Activated CD8-positive, alpha-beta T cell treated with anti-CD3 and anti-CD28 coated beads, Interleukin-2, amount 10 ng/mL, durations not matched to agents 7 days and 5 days (primary cell): Measurements from ENCODE around the gene SPDYE6. TPM values are rescaled to one million over a fixed set of nuclear protein-coding genes. Genes with fewer than 3 reads are reported as not detected.
"Not testable (repeated sequence)": the region's sequence is repeated elsewhere in the genome, so short reads cannot be mapped to it uniquely, and the experiment has no call there.

Experiments used
- ATAC-seq: fragments of 150-1000 bp; cut with Tn5 transposase; one replicate; pipeline ENCODE4 v1.10.0; 2021; ENCODE audit warnings: moderate library complexity
- CTCF ChIA-PET: fragments of 350-600 bp; sonication (Branson Sonifier 250); formaldehyde crosslinking; loops from one replicate; lab custom pipeline; 2021; ENCODE audit warnings: antibody characterized with exemption; lab: Charles Lee
- POLR2A ChIA-PET: fragments of 350-600 bp; sonication (Branson Sonifier 250); formaldehyde crosslinking; loops from one replicate; lab custom pipeline; 2021; ENCODE audit warnings: antibody characterized with exemption; lab: Charles Lee
- DNase-seq: peaks from one replicate; pipeline ENCODE4 v3.0.0-alpha.2; 2020
- H3K27ac Mint-ChIP-seq: one replicate; pipeline ENCODE4 v1.8.0; 2021; ENCODE audit warnings: mild to moderate bottlenecking, mixed read lengths
- H3K27me3 Mint-ChIP-seq: one replicate; pipeline ENCODE4 v1.8.0; 2021; ENCODE audit warnings: low read depth, mixed read lengths
- H3K36me3 Mint-ChIP-seq: one replicate; pipeline ENCODE4 v1.8.0; 2021; ENCODE audit warnings: low read depth, mixed read lengths
- H3K4me1 Mint-ChIP-seq: one replicate; pipeline ENCODE4 v1.8.0; 2021; ENCODE audit warnings: low read depth, mixed read lengths
- H3K4me3 Mint-ChIP-seq: one replicate; pipeline ENCODE4 v1.8.0; 2021; ENCODE audit warnings: mild to moderate bottlenecking, mixed read lengths
- H3K9me3 Mint-ChIP-seq: one replicate; pipeline ENCODE4 v1.8.0; 2022; ENCODE audit warnings: mixed read lengths; ENCODE audit not compliant: insufficient read depth
- total RNA-seq, 2 experiments: library from RNA; stranded (reverse); gene quantifications; one replicate each; pipeline ENCODE4 v1.2.3, GENCODE V29; 2021

The SPDYE6 gene
- total RNA-seq, 2 experiments from 2014 or later: not detected

DNA sequence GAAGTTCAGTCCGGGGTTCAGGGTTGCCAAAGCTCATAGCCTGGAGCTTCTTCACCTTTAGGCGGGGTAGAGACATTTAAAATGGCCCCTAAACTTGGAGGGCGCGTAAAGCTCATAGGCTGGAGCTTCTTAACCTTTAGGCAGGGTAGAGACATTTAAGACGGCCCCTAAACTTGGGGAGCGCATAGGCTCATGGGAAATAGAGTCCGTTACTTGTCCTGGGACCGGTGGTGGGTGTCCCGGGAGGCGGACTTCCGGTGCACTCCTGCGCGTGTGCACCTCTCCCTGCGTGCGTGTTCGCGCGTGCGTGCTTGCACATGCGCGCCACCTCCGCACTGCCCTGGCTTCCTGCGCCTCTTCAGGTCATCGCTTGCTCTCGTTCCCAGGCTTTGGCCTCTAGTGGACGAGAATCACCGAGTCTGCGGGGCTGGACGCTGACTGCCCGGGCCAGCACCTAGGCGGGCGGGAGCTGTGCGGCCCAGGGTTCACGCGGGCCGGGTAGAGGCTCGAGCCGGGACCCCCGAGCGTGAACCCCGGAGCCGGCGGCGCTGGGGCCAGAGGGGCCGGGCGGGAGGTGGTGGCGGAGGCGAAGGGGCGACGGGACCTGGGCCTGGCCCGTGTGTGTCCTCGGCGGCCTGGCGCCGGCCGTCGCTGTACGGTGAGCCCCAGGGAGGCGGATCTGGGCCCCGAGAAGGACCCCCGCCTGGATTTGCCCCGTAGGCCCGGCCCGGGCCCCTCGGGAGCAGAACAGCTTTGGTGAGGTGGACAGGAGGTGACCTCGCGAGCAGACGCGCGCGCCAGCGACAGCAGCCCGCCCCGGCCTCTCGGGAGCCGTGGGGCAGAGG lies 7.5 kb upstream of the SPDYE6 start:
- CTCF ChIA-PET: interaction anchor here (1.0 to 1.2 kb wide), 2 partner anchors 16 to 28 kb away, joined by 3 to 4 read pairs; no protein-coding TSS in a partner anchor

DNA sequence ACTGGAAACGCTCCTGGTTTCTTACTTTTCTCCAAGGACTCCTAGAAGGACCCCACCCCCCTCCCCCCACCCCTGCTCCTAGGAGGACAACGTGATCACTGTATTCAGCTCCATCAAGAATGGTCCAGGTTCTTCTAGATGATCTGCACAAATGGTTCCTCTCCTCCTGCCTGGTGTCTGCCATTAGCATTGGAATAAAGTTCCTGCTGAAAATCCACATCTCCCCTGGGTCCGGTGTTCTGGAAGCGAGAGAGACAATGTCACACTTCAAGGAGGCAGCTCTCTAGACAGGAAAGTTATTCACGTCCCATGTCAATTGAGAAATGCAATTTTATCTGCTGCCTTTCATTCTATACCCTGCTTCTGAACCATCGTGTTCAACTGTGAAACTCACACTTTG lies 9.3 kb downstream of the SPDYE6 start:
- H3K27ac Mint-ChIP-seq, POLR2A ChIA-PET, ATAC-seq, CTCF ChIA-PET, H3K4me1 Mint-ChIP-seq, H3K27me3 Mint-ChIP-seq, H3K4me3 Mint-ChIP-seq, H3K9me3 Mint-ChIP-seq, DNase-seq, H3K36me3 Mint-ChIP-seq: not testable (repeated sequence)

More for the DNA sequence above, 7.5 kb upstream of the SPDYE6 start:
- H3K4me1 Mint-ChIP-seq: peaks cover 13% of the 10 kb centered on the region
- not testable (repeated sequence) for H3K27me3 Mint-ChIP-seq, H3K9me3 Mint-ChIP-seq
- peak overlapping the region; percentile 86 for H3K4me3 Mint-ChIP-seq
- peaks cover 16% of the 10 kb centered on the region for H3K36me3 Mint-ChIP-seq
- peak overlapping the region; percentile 90 for H3K27ac Mint-ChIP-seq
- POLR2A ChIA-PET: interaction anchor here (0.5 to 0.6 kb wide), 2 partner anchors 26 to 77 kb away, joined by 3 read pairs; partner anchors contain the start of gene SH2B2
- ATAC-seq (peak; percentile 99), DNase-seq (peak; percentile 97)

DNA sequence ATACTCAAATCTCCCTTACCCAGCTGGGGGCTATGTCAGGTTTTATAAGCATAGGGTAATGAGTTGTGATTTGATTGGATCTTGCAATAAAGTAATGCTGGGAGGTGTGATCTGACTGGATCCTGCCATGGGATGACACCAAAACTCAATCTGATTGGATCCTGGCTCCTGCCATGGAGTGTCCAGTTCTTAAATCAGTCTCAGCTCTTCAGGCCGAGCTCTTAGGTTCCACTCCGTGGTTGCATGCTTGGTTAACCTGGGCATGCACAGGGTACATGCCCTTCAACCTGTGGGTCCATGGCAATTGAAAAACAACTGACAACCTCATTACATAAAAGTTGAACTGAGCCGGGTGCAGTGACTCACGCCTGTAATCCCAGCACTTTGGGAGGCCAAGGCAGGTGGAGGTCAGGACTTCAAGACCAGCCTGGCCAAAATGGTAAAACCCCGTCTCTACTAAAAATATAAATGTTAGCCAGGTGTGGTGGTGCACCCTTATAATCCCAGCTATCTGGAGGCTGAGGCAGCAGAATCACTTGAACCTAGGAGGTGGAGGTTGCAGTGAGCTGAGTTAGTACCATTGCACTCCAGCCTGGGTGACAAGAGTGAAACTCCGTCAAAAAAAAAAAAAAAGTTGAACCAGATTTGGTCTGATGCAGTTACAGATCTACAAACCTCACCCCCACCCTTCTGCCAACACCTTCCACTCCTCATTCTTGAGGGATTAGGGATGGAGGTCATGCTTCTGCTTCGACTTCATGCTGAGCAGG lies 15.5 kb downstream of the SPDYE6 start:
- H3K27me3 Mint-ChIP-seq, ATAC-seq, H3K4me1 Mint-ChIP-seq, DNase-seq, H3K36me3 Mint-ChIP-seq, H3K4me3 Mint-ChIP-seq, CTCF ChIA-PET, H3K27ac Mint-ChIP-seq, H3K9me3 Mint-ChIP-seq, POLR2A ChIA-PET: not testable (repeated sequence)

DNA sequence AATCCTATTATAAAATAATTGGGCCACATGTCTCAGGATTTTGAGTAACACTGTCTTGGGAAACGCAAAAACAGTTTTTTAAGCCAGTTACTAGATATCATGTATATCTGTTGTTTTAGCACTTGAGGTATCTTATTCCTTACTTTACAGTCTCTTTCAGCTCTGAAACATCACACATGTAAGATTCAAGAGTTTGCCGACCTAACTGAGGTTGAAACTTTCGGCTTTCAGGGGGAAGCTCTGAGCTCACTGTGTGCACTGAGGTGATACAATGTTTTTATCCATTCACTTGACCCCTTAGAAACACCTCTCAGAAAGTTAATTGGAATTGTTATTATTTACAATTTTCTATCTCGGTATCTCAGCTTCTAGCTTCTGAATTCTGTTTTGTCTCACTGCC lies 18.8 kb downstream of the SPDYE6 start:
- ATAC-seq, POLR2A ChIA-PET, CTCF ChIA-PET, DNase-seq, H3K4me3 Mint-ChIP-seq, H3K27ac Mint-ChIP-seq, H3K36me3 Mint-ChIP-seq, H3K4me1 Mint-ChIP-seq, H3K27me3 Mint-ChIP-seq, H3K9me3 Mint-ChIP-seq: not testable (repeated sequence)

DNA sequence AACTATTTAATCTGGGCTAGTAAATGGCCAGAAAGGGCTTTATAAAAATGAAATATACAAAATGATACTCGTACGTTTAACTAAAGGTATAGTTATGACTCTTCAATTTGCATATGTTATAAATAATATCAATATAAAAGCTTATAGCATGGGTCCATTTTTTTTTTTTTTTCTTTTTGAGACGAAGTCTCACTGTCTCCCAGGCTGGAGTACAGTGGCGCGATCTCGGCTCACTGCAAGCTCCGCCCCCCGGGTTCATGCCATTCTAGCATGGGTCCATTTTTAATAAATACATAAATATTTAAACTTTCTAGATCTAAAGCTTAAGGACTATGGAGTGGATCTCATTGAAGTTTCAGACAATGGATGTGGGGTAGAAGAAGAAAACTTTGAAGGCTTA lies 19.2 kb downstream of the SPDYE6 start:
- ATAC-seq, H3K4me1 Mint-ChIP-seq, H3K27ac Mint-ChIP-seq, H3K27me3 Mint-ChIP-seq, H3K36me3 Mint-ChIP-seq, CTCF ChIA-PET, DNase-seq, H3K4me3 Mint-ChIP-seq, POLR2A ChIA-PET, H3K9me3 Mint-ChIP-seq: not testable (repeated sequence)

DNA sequence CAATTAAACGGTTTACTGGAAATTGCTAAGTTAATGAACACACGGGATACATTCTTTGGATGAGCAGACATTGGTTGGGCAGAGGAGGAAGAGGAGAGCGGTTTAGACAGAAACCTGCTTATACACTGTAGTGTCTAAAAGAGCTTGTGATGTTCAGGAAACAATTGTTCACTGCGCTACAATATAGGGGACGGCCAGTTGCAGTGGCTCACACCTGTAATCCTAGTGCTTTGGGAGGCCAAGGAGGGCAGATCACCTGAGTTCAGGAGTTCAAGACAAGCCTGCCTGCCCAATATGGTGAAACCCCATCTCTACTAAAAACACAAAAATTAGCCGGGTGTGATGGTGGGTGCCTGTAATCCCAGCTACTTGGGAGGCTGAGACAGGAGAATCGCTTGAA lies 20.7 kb downstream of the SPDYE6 start:
- not testable (repeated sequence) for H3K9me3 Mint-ChIP-seq, H3K4me3 Mint-ChIP-seq, DNase-seq

DNA sequence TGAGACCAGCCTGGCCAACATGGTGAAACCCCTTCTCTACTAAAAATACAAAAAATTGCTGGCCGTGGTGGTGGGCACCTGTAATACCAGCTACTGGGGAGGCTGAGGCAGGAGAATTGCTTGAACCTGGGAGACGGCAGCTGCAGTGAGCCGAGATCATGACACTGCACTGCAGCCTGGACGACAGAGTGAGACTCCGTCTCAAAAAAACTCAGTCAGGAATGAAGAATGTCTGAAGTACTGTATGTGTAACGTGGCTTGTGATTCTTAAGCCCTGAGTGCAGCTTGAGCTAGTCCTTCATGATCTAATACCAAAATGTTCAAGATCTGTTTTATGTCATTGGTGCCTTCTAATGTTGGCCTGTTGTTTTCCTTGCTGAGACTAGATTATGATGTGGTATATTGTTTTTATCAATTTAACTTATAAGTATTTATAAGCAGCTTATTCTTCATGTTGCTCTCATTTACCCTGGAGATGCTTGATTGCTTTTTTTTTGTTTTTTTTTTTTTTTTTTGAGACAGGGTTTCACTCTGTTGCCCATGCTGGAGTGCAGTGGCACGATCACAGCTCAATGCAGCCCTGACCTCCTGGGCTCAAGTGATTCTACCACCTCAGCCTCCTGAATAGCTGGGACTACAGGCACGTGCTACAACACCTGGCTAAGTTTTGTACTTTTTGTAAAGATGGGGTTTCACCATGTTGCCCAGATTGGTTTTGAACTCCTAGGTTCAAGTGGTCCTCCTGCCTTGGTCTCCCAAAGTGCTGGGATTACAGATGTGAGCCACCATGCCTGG lies 25.4 kb downstream of the SPDYE6 start:
- H3K4me1 Mint-ChIP-seq, CTCF ChIA-PET, POLR2A ChIA-PET, H3K27me3 Mint-ChIP-seq, H3K9me3 Mint-ChIP-seq, H3K36me3 Mint-ChIP-seq, H3K27ac Mint-ChIP-seq, ATAC-seq, DNase-seq, H3K4me3 Mint-ChIP-seq: not testable (repeated sequence)

More for the DNA sequence above, 20.7 kb downstream of the SPDYE6 start:
- H3K27ac Mint-ChIP-seq, H3K27me3 Mint-ChIP-seq, H3K36me3 Mint-ChIP-seq, CTCF ChIA-PET, ATAC-seq, POLR2A ChIA-PET, H3K4me1 Mint-ChIP-seq: not testable (repeated sequence)

DNA sequence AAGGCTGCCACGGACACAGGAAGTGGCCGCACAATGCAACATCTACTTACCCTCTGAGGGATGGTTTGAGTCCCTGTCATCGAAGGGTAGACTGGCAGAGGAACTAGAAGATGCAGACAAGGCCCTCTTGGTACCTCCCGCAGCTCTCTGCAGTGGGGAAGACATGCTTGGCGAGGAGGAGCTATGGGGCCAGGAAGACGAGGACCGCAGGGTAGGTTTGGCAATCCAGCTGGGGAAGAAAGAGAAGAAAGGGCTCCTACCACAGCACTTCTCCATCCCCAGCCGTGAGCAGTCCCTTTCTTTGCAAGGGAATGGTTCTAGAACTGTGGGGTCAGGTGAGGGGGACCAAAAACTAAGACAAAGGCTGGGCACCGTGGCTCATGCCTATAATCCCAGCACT lies 26.9 kb downstream of the SPDYE6 start:
- H3K4me3 Mint-ChIP-seq, CTCF ChIA-PET, H3K27me3 Mint-ChIP-seq, H3K36me3 Mint-ChIP-seq, ATAC-seq, H3K27ac Mint-ChIP-seq, POLR2A ChIA-PET, H3K4me1 Mint-ChIP-seq, DNase-seq, H3K9me3 Mint-ChIP-seq: not testable (repeated sequence)

DNA sequence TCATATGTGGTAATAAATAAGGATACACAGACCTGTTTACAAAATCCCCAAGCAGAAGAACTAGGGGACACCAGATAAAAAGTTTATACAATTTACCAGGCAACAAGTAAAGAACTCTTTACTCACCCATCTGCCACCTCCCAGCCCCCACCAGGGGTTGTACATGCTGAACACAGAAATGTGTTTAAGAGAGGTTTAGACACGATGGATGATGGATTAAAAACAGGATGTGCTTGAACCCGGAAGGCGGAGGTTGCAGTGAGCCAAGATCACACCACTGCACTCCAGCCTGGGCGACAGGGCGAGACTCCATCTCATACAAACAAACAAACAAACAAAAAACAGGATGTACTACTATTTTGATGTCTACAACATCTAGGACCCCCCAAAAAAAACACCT lies 27.4 kb downstream of the SPDYE6 start:
- H3K27me3 Mint-ChIP-seq, POLR2A ChIA-PET, H3K4me1 Mint-ChIP-seq, H3K27ac Mint-ChIP-seq, ATAC-seq, H3K4me3 Mint-ChIP-seq, DNase-seq, H3K9me3 Mint-ChIP-seq, H3K36me3 Mint-ChIP-seq, CTCF ChIA-PET: not testable (repeated sequence)

DNA sequence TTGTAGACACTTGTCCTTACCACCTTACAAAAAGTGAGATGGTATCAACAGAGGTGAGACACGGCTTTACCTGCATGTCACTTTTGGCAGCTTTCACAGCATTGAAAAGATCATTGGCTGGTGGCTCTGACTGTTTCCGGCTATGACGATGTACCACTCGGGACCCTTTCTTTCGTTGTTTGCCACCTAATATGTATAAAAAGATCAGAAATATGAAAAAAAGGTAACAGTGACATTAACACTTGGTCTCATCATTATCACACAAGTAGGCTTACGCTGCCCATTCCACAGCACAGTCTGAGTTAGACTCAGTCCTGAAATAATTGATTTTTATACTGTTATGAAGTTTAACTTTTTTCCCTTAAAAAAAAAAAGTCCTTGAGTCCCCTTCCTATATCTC lies 29.1 kb downstream of the SPDYE6 start:
- H3K27ac Mint-ChIP-seq, DNase-seq, H3K9me3 Mint-ChIP-seq, H3K36me3 Mint-ChIP-seq, POLR2A ChIA-PET, CTCF ChIA-PET, H3K4me1 Mint-ChIP-seq, H3K4me3 Mint-ChIP-seq, ATAC-seq, H3K27me3 Mint-ChIP-seq: not testable (repeated sequence)

DNA sequence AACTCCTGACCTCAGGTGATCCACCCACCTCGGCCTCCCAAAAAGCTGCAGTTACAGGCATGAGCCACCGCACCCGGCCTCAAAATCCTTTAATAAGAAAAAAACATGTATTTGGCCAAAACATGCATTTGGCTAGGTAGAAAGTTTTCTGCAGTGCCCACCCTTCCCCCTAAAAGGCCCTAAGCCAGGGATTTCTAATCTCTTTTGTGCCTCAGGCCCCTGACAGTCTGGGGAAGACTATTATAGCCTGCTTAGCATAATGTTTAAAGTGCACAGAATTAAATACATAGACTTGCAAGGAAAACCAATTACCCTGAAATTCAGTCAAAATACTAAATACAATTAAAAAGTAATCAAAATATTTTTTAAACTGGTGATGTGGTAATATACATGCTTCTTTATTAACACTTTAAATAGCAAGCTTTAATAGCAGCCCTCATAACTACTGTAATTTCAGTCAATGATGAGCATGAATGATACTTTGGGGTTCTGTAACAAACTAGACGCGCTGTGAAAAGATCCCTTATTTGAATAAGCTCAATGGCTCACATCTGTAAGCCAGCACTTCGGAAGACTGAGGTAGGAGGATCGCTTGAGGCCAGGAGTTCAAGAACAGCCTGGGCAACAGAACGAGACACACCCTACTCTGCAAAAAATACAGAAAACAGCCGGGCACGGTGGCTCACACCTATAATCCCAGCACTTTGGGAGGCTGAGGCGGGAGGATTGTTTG lies 29.9 kb downstream of the SPDYE6 start:
- ATAC-seq: no peak
- Mint-ChIP-seq H3K36me3 (no peaks in the 10 kb centered on the region), H3K9me3 (no peaks in the 10 kb centered on the region), H3K4me3 (no peak overlapping the region), H3K4me1 (peaks cover 2% of the 10 kb centered on the region), H3K27me3 (peaks cover 7% of the 10 kb centered on the region), H3K27ac (no peak overlapping the region)
- CTCF ChIA-PET: no interaction called here
- POLR2A ChIA-PET: no interaction called here
- no peak for DNase-seq
